GM10847 (cell line): Measurements from ENCODE around the gene PBX1.

ENCODE experiments used
- POLR2A ChIP-seq: IDR thresholded peaks from 2 replicates; pipeline ENCODE4 v1.6.1; 2011; ENCODE audit not compliant: insufficient read length; ENCODE audit errors: extremely low read depth

PBX1 gene

GRCh38 chr1:164640686-164641352, 81.8 kb downstream of the PBX1 start:
- no peak for TF ChIP-seq POLR2A

DNA sequence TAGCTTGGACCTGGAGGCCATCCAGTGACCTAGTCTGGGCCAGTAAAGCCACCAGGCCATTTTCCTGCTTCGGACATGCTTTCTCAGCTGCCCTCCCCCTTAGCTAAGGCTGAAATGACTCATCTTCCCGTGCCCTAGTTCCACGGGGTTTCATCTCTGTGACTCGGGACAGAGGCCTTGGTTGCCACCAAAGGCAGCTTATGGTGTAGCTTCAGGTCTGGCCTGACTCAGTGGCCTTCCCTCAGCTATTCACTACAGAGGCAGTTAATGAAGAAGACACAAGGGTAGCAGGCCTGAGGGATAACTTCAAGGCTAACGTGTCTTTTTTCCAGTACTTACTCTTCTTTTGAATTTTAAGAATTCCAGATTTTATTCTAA, 82.4 kb downstream of the PBX1 start:
- TF ChIP-seq POLR2A, result no peak

DNA sequence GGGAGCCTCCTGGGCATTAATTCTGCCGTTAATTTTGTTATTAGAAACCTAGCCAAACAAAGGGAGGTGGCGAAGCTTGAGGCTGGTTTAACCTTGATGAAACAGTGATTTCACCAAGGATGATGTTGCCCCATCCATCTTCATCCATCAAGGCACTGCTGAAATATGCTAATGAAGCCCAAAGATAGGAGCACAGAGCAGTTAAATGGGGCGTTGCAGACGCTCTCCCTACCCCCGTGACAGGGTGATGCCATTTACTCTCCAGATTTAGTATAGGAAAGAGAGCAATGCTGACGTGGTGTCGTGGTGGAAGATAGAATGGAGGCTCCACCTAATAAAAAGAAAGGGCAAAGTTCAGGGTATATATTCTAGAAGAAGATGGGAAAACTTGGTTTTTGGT, 84.0 kb downstream of the PBX1 start:
- TF ChIP-seq POLR2A, result no peak

DNA sequence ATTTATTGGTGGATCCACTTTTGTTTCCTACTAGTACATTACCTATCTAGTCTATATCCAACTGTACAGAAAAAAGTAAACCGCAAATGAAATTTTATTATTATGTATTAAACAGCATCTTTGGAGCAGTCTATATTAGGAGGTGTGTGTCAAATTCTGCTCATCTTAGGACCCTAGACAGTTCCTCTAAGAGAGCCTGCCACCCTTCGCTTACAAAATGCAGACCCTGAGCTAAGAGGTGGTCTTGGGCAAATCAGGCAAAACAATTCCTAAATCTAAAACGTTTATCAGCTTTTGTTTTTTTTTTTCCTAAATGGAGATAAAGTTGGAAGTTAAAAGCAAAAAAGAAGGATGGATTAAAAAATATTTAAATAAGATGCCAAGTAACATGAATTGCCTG, 85.3 kb downstream of the PBX1 start:
- no peak for TF ChIP-seq POLR2A

DNA sequence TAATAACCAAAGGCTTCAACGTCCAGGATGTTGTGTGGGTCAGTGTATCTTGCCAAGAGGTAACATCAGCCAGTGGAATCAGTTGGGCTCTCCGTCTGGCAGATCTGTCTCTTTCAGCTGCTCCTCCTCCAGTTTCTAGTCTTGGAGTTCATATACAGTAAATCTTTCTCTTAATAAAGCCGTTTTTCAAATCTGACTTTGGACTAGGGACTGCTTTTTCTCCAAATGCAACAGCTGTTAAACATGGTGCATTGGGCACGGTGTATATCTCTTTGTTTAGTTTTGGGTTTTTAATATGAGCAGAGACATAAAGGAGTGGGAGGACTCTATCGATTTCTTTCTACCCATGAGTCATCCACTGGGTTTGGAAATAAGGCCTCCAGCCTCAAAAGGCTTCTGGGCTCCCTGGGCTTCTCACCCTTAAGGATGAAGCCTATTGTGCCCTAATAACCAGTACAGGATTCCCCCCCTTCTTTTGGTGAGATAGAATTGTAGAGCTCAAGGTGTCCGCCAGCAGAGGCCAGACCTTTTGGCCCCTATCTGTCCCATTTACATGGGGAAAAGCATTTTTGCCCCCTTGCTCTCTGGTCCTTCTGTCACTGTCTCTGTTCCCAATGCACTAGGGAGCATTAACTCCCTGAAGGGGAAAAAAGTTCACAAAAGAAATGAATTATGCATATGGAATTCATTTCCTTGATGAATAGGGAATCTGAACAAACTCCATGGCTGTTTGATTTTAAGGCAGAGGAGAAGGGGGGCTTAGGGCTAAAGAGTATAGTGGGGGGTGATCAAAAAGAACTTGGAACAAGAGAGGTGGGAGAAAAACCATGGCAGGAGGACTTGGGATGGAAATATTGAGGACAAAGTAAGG, 86.0 kb downstream of the PBX1 start:
- no peak for TF ChIP-seq POLR2A

- TF ChIP-seq POLR2A, result no peak
Observed at GRCh38 chr1:164645921-164646320, 86.9 kb downstream of the PBX1 start.

- no peak for TF ChIP-seq POLR2A
Observed at GRCh38 chr1:164647211-164647610, 88.2 kb downstream of the PBX1 start.

DNA sequence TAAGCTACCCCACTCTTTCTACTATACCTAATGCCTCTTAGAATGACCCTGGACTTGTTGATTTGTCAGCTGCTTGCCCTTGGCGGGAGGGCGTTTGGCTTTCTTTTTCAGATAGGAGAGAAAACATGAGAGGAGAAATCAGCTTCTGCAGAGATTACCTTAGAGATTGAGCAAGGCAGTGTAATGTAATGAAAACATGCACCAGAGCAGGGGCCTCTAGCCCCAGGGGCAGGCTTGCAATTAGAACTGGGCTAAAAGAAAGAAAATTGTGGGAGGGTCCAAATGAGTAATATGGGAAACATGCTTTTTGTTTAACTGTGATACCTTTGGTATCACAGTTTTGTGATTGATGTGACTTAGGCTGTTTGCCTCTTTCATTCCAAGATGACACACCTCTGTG, 89.7 kb downstream of the PBX1 start:
- no peak for TF ChIP-seq POLR2A

DNA sequence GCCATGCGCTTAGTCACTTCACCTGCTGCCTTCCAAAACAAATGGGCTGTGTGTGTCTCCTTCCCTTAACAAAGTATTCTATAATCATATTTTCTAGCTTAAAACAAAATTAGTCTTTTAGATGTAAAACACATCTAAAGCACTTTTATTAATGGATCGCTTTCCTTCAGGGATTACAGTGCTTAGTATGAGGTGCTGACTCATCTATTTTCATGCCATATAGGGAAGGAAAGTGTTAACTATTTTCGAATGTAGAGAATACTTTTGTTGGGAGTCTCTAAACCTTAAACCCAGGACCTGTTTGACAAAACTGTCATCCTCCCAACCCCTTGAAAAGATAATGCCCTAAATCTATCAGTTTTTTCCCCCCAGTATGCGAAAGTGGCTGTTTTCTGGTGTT, 90.2 kb downstream of the PBX1 start:
- TF ChIP-seq POLR2A, result no peak

- TF ChIP-seq POLR2A, result no peak
Observed at GRCh38 chr1:164650531-164650930, 91.5 kb downstream of the PBX1 start.

- no peak for TF ChIP-seq POLR2A
Observed at GRCh38 chr1:164651351-164651951, 92.5 kb downstream of the PBX1 start.

- no peak for TF ChIP-seq POLR2A
Observed at GRCh38 chr1:164653705-164654104, 94.7 kb downstream of the PBX1 start.

DNA sequence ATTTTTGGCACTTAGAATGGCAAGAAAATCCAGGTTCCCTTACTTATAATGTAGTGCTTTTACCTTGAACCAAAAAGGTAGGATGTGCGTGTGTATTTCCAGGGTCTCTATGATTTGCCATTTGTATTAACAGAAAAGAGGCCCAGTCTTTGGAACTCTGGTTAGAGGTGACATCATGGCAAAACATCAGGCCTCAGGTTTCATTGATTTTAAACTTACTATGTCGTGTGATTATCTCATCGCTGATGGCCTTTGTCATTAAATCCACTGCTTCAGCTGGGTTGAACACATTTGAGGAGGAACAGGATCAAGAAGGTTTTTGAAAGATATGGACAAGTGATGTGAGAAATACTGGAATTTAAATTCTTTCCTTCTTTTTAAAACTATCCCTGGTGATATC, 95.2 kb downstream of the PBX1 start:
- TF ChIP-seq POLR2A, result no peak

DNA sequence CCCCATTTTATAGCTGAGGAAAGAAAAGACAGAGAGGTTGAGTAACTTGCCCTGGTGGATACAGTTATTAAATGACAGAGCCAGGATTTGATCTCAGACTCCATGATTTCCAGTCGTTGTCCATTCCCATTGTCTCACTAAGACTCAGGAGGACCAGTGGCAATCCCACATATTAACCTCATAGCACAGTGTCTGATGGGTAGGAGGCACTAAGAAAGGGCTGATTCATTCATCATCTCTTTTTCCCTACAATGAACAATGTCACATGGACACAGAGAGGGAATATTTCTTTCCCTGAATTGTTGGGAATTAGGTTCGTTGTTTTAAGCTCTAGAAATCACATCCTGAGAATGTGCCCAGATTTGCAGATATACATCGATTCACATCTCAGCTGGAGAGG, 99.9 kb downstream of the PBX1 start:
- TF ChIP-seq POLR2A, result no peak

DNA sequence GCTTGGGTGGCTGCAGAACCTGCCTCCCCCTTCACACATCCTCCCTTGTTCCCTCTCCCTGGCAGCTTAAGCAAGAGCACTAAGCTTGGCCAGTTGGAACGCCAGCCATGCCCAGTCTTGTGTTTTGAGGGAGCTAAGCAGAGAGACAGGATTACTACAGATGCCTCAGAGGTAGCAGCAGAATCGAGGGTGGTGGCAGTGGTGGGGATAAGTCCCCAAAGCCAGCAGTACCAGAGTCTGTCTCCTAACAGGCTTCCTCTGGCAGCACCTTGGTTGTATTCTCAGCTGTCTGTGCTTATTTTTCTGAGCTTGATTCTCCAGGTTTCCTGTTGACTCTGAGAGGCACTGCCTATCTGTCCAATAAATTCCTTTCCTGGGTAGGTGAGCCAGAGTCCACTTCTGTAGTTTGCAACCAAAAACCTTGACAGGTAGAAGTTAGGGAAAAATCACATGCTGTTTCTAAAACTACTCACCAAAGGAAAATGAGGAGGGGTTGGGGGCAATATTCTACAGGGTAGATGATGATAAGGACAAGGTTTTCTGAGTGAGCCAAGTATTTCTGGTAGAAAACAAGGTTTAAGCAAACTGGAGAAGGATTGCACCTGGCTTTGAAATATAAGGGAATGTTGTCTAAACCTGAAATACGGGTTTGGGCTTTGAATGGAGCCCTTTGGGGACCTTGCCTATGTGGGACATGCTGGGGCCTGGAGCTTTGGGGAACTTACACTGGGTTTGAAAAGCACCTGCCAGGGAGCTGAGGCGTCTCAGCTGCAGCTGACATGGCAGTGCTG, 100.8 kb downstream of the PBX1 start:
- TF ChIP-seq POLR2A, result no peak

GRCh38 chr1:164660412-164660772, 101.4 kb downstream of the PBX1 start:
- TF ChIP-seq POLR2A, result no peak

- no peak for TF ChIP-seq POLR2A
Observed at GRCh38 chr1:164660775-164661174, 101.8 kb downstream of the PBX1 start.
